Measurements from ENCODE around the gene MAP7D1.

- TF ChIP-seq SUZ12 (IDR thresholded peaks at IDR 0.05; ENCODE audit: unreplicated experiment) (no peak), ETV6 (conservative IDR thresholded peaks at IDR 0.05 in 1 of 2, IDR thresholded peaks at IDR 0.05 in 1 of 2; ENCODE audit: borderline replicate concordance in 1 of 2, low read depth in 1 of 2) (no peak), BHLHE40 (IDR thresholded peaks at IDR 0.05; ENCODE audit: borderline replicate concordance in 1 of 2, low read depth in 2 of 2, low read length in 1 of 2) (no peak), ESRRA (IDR thresholded peaks at IDR 0.05; ENCODE audit: low read length) (no peak), CEBPB (IDR thresholded peaks at IDR 0.05; ENCODE audit: borderline replicate concordance in 1 of 2, low read depth in 2 of 2, low read length in 2 of 2) (no peak), KLF5 (IDR thresholded peaks at IDR 0.05; ENCODE audit: partially characterized antibody) (no peak), MTA3 (IDR thresholded peaks at IDR 0.05; ENCODE audit: borderline replicate concordance, low read length) (no peak)
- TF ChIP-seq, protein P1, sequence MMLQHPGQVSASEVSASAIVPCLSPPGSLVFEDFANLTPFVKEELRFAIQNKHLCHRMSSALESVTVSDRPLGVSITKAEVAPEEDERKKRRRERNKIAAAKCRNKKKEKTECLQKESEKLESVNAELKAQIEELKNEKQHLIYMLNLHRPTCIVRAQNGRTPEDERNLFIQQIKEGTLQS (IDR thresholded peaks at IDR 0.05; ENCODE audit: borderline replicate concordance, extremely low read depth, low read depth, low read length): no peak
- TF ChIP-seq, protein P2, sequence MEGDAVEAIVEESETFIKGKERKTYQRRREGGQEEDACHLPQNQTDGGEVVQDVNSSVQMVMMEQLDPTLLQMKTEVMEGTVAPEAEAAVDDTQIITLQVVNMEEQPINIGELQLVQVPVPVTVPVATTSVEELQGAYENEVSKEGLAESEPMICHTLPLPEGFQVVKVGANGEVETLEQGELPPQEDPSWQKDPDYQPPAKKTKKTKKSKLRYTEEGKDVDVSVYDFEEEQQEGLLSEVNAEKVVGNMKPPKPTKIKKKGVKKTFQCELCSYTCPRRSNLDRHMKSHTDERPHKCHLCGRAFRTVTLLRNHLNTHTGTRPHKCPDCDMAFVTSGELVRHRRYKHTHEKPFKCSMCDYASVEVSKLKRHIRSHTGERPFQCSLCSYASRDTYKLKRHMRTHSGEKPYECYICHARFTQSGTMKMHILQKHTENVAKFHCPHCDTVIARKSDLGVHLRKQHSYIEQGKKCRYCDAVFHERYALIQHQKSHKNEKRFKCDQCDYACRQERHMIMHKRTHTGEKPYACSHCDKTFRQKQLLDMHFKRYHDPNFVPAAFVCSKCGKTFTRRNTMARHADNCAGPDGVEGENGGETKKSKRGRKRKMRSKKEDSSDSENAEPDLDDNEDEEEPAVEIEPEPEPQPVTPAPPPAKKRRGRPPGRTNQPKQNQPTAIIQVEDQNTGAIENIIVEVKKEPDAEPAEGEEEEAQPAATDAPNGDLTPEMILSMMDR (IDR thresholded peaks at IDR 0.05 in 2 of 3, conservative IDR thresholded peaks at IDR 0.05 in 1 of 3; ENCODE audit: control insufficient read depth in 2 of 3, extremely low read depth in 1 of 3, insufficient read depth in 1 of 3, low read depth in 3 of 3, low read length in 3 of 3): no peak
Measured at GRCh38 chr1:36116901-36117300, 39.1 kb upstream of the MAP7D1 start.
